GM19193 (cell line): ENCODE measurements around the gene PACSIN2.

ENCODE experiments used
- POLR2A ChIP-seq: IDR thresholded peaks from 4 replicates; pipeline ENCODE4 v1.6.1; 2011; ENCODE audit not compliant: insufficient read depth, insufficient read length; ENCODE audit errors: extremely low read depth

Gene PACSIN2

GRCh38 chr22:42979606-42980005 lies 35.3 kb downstream of the PACSIN2 start:
- TF ChIP-seq POLR2A, result no peak

DNA sequence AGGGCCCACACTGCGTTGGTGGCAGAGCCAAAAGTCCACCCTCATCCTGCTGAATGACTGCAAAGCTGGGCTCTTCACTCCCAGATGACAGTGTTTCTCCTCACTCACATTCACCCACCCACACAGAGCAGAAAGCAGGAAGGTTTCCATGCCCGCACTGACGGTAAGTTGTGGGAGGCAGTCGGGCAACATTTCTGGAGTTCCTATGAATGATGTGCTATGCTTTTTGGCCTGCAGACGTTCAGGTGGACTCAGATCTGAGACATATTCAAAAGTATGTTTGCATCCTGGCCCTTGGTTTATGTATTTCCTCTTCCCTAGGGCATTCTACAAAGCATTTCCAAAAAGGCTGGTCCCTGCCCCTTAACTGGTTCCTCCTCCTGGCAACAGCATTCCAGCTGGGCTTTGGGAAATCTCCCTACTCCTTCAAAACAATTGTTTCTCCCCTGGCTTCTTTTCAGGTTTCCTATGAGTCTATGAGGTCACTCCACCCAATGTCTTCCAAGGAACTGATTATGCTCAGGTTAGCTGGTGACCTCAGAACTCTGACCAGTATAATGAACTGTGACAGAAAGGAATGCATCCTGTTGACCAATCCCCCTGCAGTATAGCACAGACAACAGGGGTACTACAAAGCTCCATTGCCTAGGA lies 36.4 kb downstream of the PACSIN2 start:
- TF ChIP-seq POLR2A, result no peak

DNA sequence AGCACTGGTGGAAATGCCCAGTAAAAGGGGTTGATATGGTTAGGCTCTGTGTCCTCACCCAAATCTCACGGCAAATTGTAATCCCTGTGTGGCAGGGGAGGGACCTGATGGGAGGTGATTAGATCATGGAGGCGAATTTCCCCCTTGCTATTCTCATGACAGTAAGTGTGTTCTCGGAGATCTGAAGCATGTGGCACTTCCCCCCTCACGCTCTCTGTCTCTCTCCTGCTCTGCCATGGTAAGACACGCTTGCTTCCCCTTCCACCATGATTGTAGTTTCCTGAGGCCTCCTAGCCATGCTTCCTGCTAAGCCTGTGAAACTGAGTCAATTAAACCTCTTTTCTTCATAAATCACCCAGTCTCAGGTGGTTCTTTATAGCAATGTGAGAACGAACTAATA lies 37.4 kb downstream of the PACSIN2 start:
- no peak for TF ChIP-seq POLR2A

DNA sequence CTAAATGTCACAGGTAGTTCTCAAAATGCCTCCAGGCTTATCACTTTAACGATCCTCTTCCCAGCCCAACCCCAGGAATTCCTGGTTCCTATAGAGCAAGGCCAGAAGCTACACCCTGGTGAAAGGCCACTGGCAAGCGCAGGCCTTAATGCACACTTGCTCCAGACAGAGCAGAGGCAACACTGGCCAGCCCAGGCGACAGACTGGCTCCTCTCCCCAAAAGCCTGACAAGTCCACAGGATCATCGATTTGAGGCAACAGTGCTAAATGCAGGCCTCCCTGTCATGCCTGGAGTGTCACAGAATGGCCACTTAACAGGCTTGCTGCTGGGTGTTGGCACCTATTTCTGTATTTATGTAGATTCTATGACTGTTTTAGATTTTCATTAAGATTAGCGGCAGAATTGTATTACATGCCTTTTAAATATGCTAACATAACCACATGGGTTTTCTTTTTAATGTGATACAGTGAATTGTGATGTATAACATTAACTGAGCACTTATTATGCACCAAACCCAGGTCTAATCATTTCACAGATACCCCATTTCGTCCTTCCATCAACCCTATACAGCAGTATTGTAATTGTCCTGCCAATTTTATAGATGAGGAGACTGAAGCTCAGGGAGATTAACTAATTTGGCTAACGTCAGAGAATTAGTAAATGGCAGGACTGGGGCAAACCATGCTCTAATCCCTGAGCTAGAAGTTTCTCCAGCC lies 38.6 kb downstream of the PACSIN2 start:
- TF ChIP-seq POLR2A, result no peak

DNA sequence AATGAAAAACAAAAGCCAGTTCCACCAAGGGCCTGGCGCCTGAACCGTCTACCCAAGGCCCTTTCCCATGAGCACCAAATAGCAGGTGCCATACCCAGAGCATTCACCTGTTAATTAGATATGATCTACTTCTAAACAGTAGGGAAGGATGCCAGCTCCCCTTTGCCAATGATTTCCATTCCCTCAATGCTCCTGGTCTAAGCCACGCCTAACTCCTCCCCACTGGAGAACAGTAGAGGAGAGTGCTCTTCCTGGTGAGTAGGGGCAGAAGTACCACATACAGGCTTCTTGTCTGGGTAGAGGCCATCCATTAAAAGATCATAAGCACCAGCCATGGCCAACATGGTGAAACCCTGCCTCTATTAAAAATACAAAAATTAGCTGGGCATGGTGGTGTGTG lies 40.7 kb downstream of the PACSIN2 start:
- no peak for TF ChIP-seq POLR2A

GRCh38 chr22:42973536-42973881 lies 41.4 kb downstream of the PACSIN2 start:
- no peak for TF ChIP-seq POLR2A

DNA sequence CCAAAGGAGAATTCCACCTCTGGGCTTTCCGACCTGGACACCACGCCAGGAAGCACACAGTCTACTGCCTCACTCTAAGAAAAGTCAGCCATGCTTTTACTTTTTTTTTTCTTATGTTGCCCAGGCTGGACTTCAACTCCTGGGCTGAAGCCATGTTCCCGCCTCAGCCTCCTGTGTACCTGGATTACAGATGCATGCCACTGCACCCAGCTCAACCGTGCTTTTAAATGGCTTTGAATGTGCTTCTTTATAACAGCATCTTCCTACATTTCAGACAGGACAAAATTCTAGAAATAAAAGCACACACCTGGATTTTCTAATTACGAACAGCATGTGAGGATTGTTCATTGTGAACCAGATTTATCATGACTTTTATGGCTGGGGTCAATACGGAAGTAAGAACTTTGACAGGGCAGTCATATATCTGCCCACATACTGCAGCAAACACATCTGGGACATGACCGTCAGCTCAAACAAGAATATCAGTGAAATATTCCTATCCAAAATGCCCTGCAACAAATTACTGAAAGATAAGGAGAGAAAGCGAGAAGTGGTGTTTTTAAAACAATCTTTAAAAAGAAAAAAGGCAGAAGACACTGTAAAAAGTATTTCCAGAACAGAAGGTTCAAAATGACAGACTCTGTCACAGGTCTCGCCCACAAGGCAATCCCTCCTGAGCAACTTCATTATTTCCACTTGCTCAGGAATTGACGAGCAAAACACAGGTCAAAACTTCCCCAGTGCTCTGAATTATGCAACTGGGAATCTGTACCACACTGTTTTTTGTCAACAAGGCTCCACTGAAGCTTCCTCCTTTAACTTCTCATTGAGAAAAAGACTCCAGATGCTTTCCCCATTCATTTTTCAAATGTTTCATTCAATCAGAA lies 42.1 kb downstream of the PACSIN2 start:
- no peak for TF ChIP-seq POLR2A

- TF ChIP-seq POLR2A, result no peak
These were observed 44.9 kb downstream of the PACSIN2 start for GRCh38 chr22:42970029-42970428.

- TF ChIP-seq POLR2A, result no peak
These were observed 45.5 kb downstream of the PACSIN2 start for GRCh38 chr22:42969348-42969975.

GRCh38 chr22:42967933-42968332 lies 47.0 kb downstream of the PACSIN2 start:
- no peak for TF ChIP-seq POLR2A

DNA sequence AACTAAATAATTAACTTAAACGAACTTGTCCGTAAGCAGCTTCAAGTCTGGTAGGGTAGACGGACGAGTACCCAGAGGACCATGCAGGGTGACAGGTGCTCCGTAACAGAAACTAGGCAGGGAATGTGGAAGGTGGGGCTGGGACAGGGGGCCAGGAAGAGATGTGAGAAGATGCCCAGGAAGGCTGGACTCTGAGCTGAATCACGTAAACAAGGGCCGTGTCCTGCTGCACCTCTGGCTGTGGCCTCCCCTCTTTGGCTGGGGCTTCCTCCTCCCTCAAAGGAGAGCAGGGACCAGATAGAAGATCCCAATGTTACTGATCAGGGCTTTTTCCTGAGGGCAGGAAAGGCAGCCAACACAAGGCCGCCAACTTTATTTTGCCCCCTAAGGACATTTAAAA lies 47.9 kb downstream of the PACSIN2 start:
- no peak for TF ChIP-seq POLR2A

GRCh38 chr22:42966497-42966896 lies 48.5 kb downstream of the PACSIN2 start:
- TF ChIP-seq POLR2A, result no peak

- TF ChIP-seq POLR2A, result no peak
These were observed 49.8 kb downstream of the PACSIN2 start for GRCh38 chr22:42964994-42965699.

- no peak for TF ChIP-seq POLR2A
These were observed 51.7 kb downstream of the PACSIN2 start for GRCh38 chr22:42963231-42963595.

- TF ChIP-seq POLR2A, result no peak
These were observed 52.4 kb downstream of the PACSIN2 start for GRCh38 chr22:42962295-42963230.
